Measurements from ENCODE around the gene SYNGAP1. TPM values are rescaled to one million over a fixed set of nuclear protein-coding genes. Genes with fewer than 3 reads are reported as not detected.

Gene SYNGAP1
- total and polyA plus RNA-seq, 9 of the 15 experiments (the other 6 are each of a cell fraction or from before 2014, with no cell fraction given) = 0.01 to 22.8 (median 3.2) TPM

DNA sequence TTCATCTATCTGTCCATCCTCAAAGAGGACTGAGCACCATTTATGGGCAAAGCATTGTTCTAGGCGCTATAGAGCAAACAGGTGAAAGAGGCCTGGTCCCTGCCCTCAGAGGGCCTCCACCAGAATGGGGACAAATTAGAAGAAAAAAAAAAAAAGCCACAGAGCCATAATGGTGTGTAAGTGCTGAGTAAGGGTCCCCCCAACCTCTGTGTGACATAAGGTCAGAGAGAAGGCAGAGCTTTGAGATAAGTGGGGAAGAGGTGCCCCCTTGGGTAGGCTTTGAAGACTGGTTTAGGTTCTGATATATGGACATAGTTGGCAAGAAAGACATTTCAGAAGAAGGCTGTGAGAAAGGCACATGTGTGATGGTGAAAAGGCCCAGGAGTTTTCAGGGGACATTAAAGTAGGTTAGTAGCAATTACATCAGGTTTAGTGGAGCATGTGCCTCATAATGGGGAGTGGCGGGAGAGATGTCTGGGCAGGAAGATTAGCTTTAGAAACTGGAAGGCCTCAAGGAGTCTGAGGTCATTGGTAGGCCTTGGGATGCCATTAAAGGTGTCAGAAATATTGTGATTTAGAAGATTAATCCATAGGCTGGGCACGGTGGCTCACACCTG is 19.2 kb downstream of the SYNGAP1 start (continued):
- TF ChIP-seq, protein P1, sequence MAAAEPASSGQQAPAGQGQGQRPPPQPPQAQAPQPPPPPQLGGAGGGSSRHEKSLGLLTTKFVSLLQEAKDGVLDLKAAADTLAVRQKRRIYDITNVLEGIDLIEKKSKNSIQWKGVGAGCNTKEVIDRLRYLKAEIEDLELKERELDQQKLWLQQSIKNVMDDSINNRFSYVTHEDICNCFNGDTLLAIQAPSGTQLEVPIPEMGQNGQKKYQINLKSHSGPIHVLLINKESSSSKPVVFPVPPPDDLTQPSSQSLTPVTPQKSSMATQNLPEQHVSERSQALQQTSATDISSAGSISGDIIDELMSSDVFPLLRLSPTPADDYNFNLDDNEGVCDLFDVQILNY (CRISPR knock-in tag; IDR thresholded peaks at IDR 0.05) = no peak
- 0 out of 2 replicates have a peak, but pooled peaks have one; percentile 16 for TF ChIP-seq TRIM28 (IDR thresholded peaks at IDR 0.05)
- TF ChIP-seq HMGXB4 (CRISPR knock-in tag; IDR thresholded peaks at IDR 0.05) = no peak
- no peak for TF ChIP-seq NFIC (IDR thresholded peaks at IDR 0.05)
- no peak for TF ChIP-seq FOS (IDR thresholded peaks at IDR 0.05; ENCODE audit: extremely low read depth, insufficient read length)
- TF ChIP-seq ZNF384 (IDR thresholded peaks at IDR 0.05; ENCODE audit: low read depth, low read length) = 0 out of 2 replicates have a peak, but pooled peaks have one; percentile 13
- no peak for TF ChIP-seq U2AF2 (optimal IDR thresholded peaks at IDR 0.05; ENCODE audit: low read depth, low read length)
- TF ChIP-seq ILF3 (IDR thresholded peaks at IDR 0.05; ENCODE audit: borderline replicate concordance) = no peak
- TF ChIP-seq ZNF584 (CRISPR knock-in tag; IDR thresholded peaks at IDR 0.05; ENCODE audit: low read depth) = no peak
- no peak for TF ChIP-seq RBM25 (IDR thresholded peaks at IDR 0.05; ENCODE audit: low read depth, low read length, severe bottlenecking)
- peak; percentile 84 for TF ChIP-seq ZNF316 (IDR thresholded peaks at IDR 0.05)
- no peak for TF ChIP-seq ZSCAN29 (IDR thresholded peaks at IDR 0.05)
- TF ChIP-seq KAT7 (CRISPR knock-in tag; IDR thresholded peaks at IDR 0.05; ENCODE audit: borderline replicate concordance) = no peak
- no peak for TF ChIP-seq ARID1B (IDR thresholded peaks at IDR 0.05)
- no peak for TF ChIP-seq RFX5 (IDR thresholded peaks at IDR 0.05; ENCODE audit: low read depth, low read length)
- TF ChIP-seq ZNF263 (CRISPR knock-in tag; IDR thresholded peaks at IDR 0.05; ENCODE audit: borderline replicate concordance) = no peak
- TF ChIP-seq, protein P2, sequence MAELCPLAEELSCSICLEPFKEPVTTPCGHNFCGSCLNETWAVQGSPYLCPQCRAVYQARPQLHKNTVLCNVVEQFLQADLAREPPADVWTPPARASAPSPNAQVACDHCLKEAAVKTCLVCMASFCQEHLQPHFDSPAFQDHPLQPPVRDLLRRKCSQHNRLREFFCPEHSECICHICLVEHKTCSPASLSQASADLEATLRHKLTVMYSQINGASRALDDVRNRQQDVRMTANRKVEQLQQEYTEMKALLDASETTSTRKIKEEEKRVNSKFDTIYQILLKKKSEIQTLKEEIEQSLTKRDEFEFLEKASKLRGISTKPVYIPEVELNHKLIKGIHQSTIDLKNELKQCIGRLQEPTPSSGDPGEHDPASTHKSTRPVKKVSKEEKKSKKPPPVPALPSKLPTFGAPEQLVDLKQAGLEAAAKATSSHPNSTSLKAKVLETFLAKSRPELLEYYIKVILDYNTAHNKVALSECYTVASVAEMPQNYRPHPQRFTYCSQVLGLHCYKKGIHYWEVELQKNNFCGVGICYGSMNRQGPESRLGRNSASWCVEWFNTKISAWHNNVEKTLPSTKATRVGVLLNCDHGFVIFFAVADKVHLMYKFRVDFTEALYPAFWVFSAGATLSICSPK (IDR thresholded peaks at IDR 0.05; ENCODE audit: borderline replicate concordance) = no peak
- TF ChIP-seq, protein P3, sequence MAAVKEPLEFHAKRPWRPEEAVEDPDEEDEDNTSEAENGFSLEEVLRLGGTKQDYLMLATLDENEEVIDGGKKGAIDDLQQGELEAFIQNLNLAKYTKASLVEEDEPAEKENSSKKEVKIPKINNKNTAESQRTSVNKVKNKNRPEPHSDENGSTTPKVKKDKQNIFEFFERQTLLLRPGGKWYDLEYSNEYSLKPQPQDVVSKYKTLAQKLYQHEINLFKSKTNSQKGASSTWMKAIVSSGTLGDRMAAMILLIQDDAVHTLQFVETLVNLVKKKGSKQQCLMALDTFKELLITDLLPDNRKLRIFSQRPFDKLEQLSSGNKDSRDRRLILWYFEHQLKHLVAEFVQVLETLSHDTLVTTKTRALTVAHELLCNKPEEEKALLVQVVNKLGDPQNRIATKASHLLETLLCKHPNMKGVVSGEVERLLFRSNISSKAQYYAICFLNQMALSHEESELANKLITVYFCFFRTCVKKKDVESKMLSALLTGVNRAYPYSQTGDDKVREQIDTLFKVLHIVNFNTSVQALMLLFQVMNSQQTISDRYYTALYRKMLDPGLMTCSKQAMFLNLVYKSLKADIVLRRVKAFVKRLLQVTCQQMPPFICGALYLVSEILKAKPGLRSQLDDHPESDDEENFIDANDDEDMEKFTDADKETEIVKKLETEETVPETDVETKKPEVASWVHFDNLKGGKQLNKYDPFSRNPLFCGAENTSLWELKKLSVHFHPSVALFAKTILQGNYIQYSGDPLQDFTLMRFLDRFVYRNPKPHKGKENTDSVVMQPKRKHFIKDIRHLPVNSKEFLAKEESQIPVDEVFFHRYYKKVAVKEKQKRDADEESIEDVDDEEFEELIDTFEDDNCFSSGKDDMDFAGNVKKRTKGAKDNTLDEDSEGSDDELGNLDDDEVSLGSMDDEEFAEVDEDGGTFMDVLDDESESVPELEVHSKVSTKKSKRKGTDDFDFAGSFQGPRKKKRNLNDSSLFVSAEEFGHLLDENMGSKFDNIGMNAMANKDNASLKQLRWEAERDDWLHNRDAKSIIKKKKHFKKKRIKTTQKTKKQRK (IDR thresholded peaks at IDR 0.05; ENCODE audit: borderline replicate concordance, low read depth, low read length) = no peak
- no peak for TF ChIP-seq ZNF551 (CRISPR knock-in tag; IDR thresholded peaks at IDR 0.05)
- no peak for TF ChIP-seq ZNF347 (CRISPR knock-in tag; IDR thresholded peaks at IDR 0.05; ENCODE audit: low read depth)
- no peak for TF ChIP-seq COPS2 (conservative IDR thresholded peaks at IDR 0.05)
